H1 (cell line): ENCODE measurements around the gene KIAA0513. TPM values are rescaled to one million over a fixed set of nuclear protein-coding genes. Genes with fewer than 3 reads are reported as not detected.
A peak's percentile ranks its signal among the peaks of the same experiment; 100 is the strongest.

ENCODE experiments used
- CTCF ChIA-PET: fragments of 300-600 bp; sonication (Branson Sonifier 250); formaldehyde crosslinking; loops from one replicate; lab custom pipeline; 2021; ENCODE audit not compliant: partially characterized antibody; lab: Charles Lee
- POLR2A ChIA-PET: fragments of 300-600 bp; sonication (Branson Sonifier 250); formaldehyde crosslinking; loops from one replicate; lab custom pipeline; 2021; ENCODE audit warnings: inconsistent platforms; ENCODE audit not compliant: partially characterized antibody; lab: Charles Lee
- DNase-seq, 2 experiments: peaks; one replicate each; pipeline versions ENCODE4 v3.0.0 to v3.0.0-alpha.2; 2010 to 2022; ENCODE audit warnings: low spot score in 2 of 2, low read depth in 1 of 2, mixed read lengths in 1 of 2
- FAIRE-seq: peaks from 2 replicates; lab custom pipeline; 2011; peaks lifted over from hg19 to GRCh38; lab: Jason Lieb, UNC
- H2AFZ ChIP-seq: 2 replicates; pipeline ENCODE4 v1.8.1; 2012; ENCODE audit warnings: low read length, inconsistent platforms
- H2AK5ac ChIP-seq: 2 replicates; pipeline ENCODE4 v1.6.1; 2013; ENCODE audit warnings: low read depth, low read length
- H2BK120ac ChIP-seq: replicated peaks from 2 replicates; pipeline ENCODE3; 2013; ENCODE audit warnings: low read depth, low read length, inconsistent platforms
- H2BK12ac ChIP-seq: 2 replicates; pipeline ENCODE4 v1.6.1; 2013; ENCODE audit warnings: low read depth, low read length
- H2BK15ac ChIP-seq: 2 replicates; pipeline ENCODE4 v1.6.1; 2013; ENCODE audit warnings: low read length
- H2BK20ac ChIP-seq: 2 replicates; pipeline ENCODE4 v1.6.1; 2013; ENCODE audit warnings: low read length
- H2BK5ac ChIP-seq: 2 replicates; pipeline ENCODE4 v1.6.1; 2013; ENCODE audit warnings: low read depth, low read length
- H3K14ac ChIP-seq: 2 replicates; pipeline ENCODE4 v1.6.1; 2013; ENCODE audit warnings: inconsistent platforms; ENCODE audit not compliant: insufficient read length
- H3K18ac ChIP-seq: 2 replicates; pipeline ENCODE4 v1.6.1; 2013; ENCODE audit warnings: low read length; ENCODE audit errors: extremely low read depth
- H3K23ac ChIP-seq: 2 replicates; pipeline ENCODE4 v1.6.1; 2013; ENCODE audit warnings: inconsistent platforms; ENCODE audit not compliant: insufficient read length
- H3K23me2 ChIP-seq: 2 replicates; pipeline ENCODE4 v1.6.1; 2013; ENCODE audit warnings: low read depth, low read length
- H3K27ac ChIP-seq: 2 replicates; pipeline ENCODE4 v1.6.1; 2011; ENCODE audit warnings: low read depth, low read length, inconsistent platforms
- H3K27me3 ChIP-seq, 4 experiments: replicated peaks in 1 of 4; 1 replicate in 1 of 4; 2 replicates in 3 of 4; pipeline versions ENCODE4 v1.6.1 to v1.8.1; 2011 to 2013; ENCODE audit warnings: low read length in 3 of 4, mild to moderate bottlenecking in 3 of 4, inconsistent platforms in 2 of 4, mixed read lengths in 2 of 4, moderate library complexity in 1 of 4; ENCODE audit not compliant: control insufficient read depth in 3 of 4, insufficient read depth in 3 of 4; ENCODE audit errors: extremely low read depth in 1 of 4
- H3K36me3 ChIP-seq, 4 experiments: 2 replicates each; pipeline versions ENCODE4 v1.6.1 to v1.8.1; 2011 to 2013; ENCODE audit warnings: mild to moderate bottlenecking in 4 of 4, low read length in 3 of 4, moderate library complexity in 2 of 4, control low read depth in 1 of 4, inconsistent platforms in 1 of 4; ENCODE audit not compliant: insufficient read depth in 4 of 4, control insufficient read depth in 2 of 4
- H3K4ac ChIP-seq: replicated peaks from 2 replicates; pipeline ENCODE3; 2013; ENCODE audit warnings: low read length, low read depth, mixed read lengths, inconsistent platforms; ENCODE audit not compliant: insufficient read length
- H3K4me1 ChIP-seq, 4 experiments: replicated peaks in 1 of 4; 1 replicate in 1 of 4; 2 replicates in 3 of 4; pipeline versions ENCODE4 v1.6.1 to v1.8.1; 2011 to 2013; ENCODE audit warnings: low read length in 3 of 4, inconsistent platforms in 2 of 4, mixed read lengths in 1 of 4; ENCODE audit not compliant: insufficient read depth in 4 of 4, control insufficient read depth in 3 of 4
- H3K4me2 ChIP-seq, 2 experiments: 2 replicates each; pipeline versions ENCODE4 v1.6.1 to v1.8.1; 2011 to 2013; ENCODE audit warnings: low read depth in 2 of 2, low read length in 2 of 2, control low read depth in 1 of 2, inconsistent platforms in 1 of 2, mild to moderate bottlenecking in 1 of 2; ENCODE audit not compliant: insufficient read depth in 1 of 2
- H3K4me3 ChIP-seq, 4 experiments: fragments of 200-600, 300-600 bp in 1 of 4; sonication (generic), shearing (Covaris generic), sonication (Bioruptor Twin) in 1 of 4; 2 replicates each; pipeline versions ENCODE4 v1.5.1 to v1.8.1; 2011 to 2016; ENCODE audit warnings: low read length in 4 of 4, low read depth in 3 of 4, control low read depth in 2 of 4, inconsistent platforms in 2 of 4, mild to moderate bottlenecking in 2 of 4, mixed read lengths in 1 of 4, moderate library complexity in 1 of 4; ENCODE audit not compliant: insufficient read depth in 2 of 4; ENCODE audit errors: extremely low read depth in 1 of 4
- H3K56ac ChIP-seq: replicated peaks from 2 replicates; pipeline ENCODE3; 2013; ENCODE audit warnings: low read depth, mild to moderate bottlenecking, mixed read lengths, low read length, inconsistent platforms; ENCODE audit not compliant: insufficient read length
- H3K79me1 ChIP-seq: 2 replicates; pipeline ENCODE4 v1.6.1; 2013; ENCODE audit warnings: low read depth, low read length, control low read depth
- H3K79me2 ChIP-seq, 2 experiments: 2 replicates each; pipeline versions ENCODE4 v1.6.1 to v1.8.1; 2012 to 2013; ENCODE audit warnings: low read length in 2 of 2, mild to moderate bottlenecking in 2 of 2, inconsistent platforms in 1 of 2; ENCODE audit not compliant: insufficient read depth in 2 of 2, control insufficient read depth in 1 of 2
- H3K9ac ChIP-seq, 4 experiments: replicated peaks in 1 of 4; 1 replicate in 1 of 4; 2 replicates in 3 of 4; pipeline versions ENCODE4 v1.6.1 to v1.8.1; 2011 to 2013; ENCODE audit warnings: low read depth in 3 of 4, low read length in 3 of 4, control low read depth in 2 of 4, mild to moderate bottlenecking in 2 of 4, moderate library complexity in 2 of 4, inconsistent platforms in 1 of 4; ENCODE audit errors: extremely low read depth in 1 of 4
- H3K9me3 ChIP-seq, 2 experiments: 2 replicates each; pipeline versions ENCODE4 v1.6.1 to v1.8.1; 2012 to 2013; ENCODE audit warnings: mild to moderate bottlenecking in 2 of 2, moderate library complexity in 2 of 2, control low read depth in 1 of 2, inconsistent platforms in 1 of 2, low read depth in 1 of 2, low read length in 1 of 2, mixed read lengths in 1 of 2; ENCODE audit not compliant: insufficient read depth in 2 of 2
- H4K20me1 ChIP-seq, 2 experiments: replicated peaks in 1 of 2; 2 replicates each; pipeline versions ENCODE3 to v1.8.1; 2011 to 2013; ENCODE audit warnings: inconsistent platforms in 2 of 2, low read length in 2 of 2, mild to moderate bottlenecking in 1 of 2; ENCODE audit not compliant: insufficient read depth in 2 of 2, control insufficient read depth in 1 of 2
- H4K5ac ChIP-seq: 2 replicates; pipeline ENCODE4 v1.6.1; 2013; ENCODE audit warnings: low read length, low read depth, mixed read lengths, inconsistent platforms; ENCODE audit not compliant: insufficient read length
- H4K8ac ChIP-seq: 2 replicates; pipeline ENCODE4 v1.8.0; 2013; ENCODE audit warnings: mild to moderate bottlenecking, moderate library complexity, low read length, inconsistent platforms; ENCODE audit not compliant: insufficient read depth; ENCODE audit errors: extremely low read depth
- H4K91ac ChIP-seq: replicated peaks from 2 replicates; pipeline ENCODE3; 2013; ENCODE audit warnings: low read length, mixed read lengths, inconsistent platforms; ENCODE audit not compliant: insufficient read length
- CHD1 ChIP-seq: IDR thresholded peaks from 2 replicates; pipeline ENCODE4 v1.6.1; 2012; ENCODE audit warnings: low read depth, low read length, improper control_type of control experiment
- CTBP2 ChIP-seq: IDR thresholded peaks from 2 replicates; pipeline ENCODE4 v1.7.0; 2011; ENCODE audit warnings: borderline replicate concordance, mild to moderate bottlenecking, moderate library complexity, mixed read lengths, low read length; ENCODE audit not compliant: insufficient read depth, insufficient read length
- JUN ChIP-seq: IDR thresholded peaks from 2 replicates; pipeline ENCODE4 v1.6.1; 2011; ENCODE audit warnings: low read depth, mild to moderate bottlenecking, improper control_type of control experiment, low read length
- JUND ChIP-seq: IDR thresholded peaks from 2 replicates; pipeline ENCODE4 v1.6.1; 2011; ENCODE audit warnings: mild to moderate bottlenecking, improper control_type of control experiment, low read length
- KDM4A ChIP-seq: IDR thresholded peaks from one replicate; pipeline ENCODE4 v1.7.1; 2012; ENCODE audit warnings: low read depth, mild to moderate bottlenecking, moderate library complexity, low read length, inconsistent platforms; ENCODE audit not compliant: severe bottlenecking
- RAD21 ChIP-seq, 2 experiments: IDR thresholded peaks in 1 of 2; conservative IDR thresholded peaks in 1 of 2; 2 replicates each; pipeline ENCODE4 v1.6.1; 2011; ENCODE audit warnings: low read depth in 2 of 2, low read length in 2 of 2, improper control_type of control experiment in 1 of 2, inconsistent platforms in 1 of 2, mild to moderate bottlenecking in 1 of 2, moderate library complexity in 1 of 2
- SIRT6 ChIP-seq: IDR thresholded peaks from one replicate; pipeline ENCODE4 v1.7.1; 2012; ENCODE audit warnings: low read length, inconsistent platforms
- SP2 ChIP-seq: IDR thresholded peaks from 2 replicates; pipeline ENCODE4 v1.6.1; 2012; ENCODE audit warnings: mild to moderate bottlenecking, low read length, inconsistent platforms
- SP4 ChIP-seq: IDR thresholded peaks from 2 replicates; pipeline ENCODE4 v1.6.1; 2012; ENCODE audit warnings: low read length, inconsistent platforms
- WGBS, 2 experiments: shearing (Covaris generic) in 1 of 2; methylation state at CpG; one replicate each; pipeline versions ENCODE4 v1.1.6 to v1.1.7; 2013 to 2015; ENCODE audit warnings: low lambda C conversion rate in 2 of 2, mixed read lengths in 2 of 2, inconsistent platforms in 1 of 2, low coverage in 1 of 2, missing lambda C conversion rate in 1 of 2; ENCODE audit not compliant: insufficient replicate concordance in 2 of 2, insufficient coverage in 1 of 2, insufficient read length in 1 of 2; ENCODE audit errors: extremely low coverage in 1 of 2, missing lambda C conversion rate in 1 of 2; 5-methylcytosine and 5-hydroxymethylcytosine counted together
- polyA plus RNA-seq, 7 experiments: library from polyadenylated mRNA; depleted of rRNA in 3 of 7; stranded (reverse) in 5 of 7; unstranded in 2 of 7; fragments of >200 nt in 5 of 7; fragments of 200-250 nt in 2 of 7; gene quantifications; 1 replicate in 5 of 7; 2 replicates in 1 of 7; 4 replicates in 1 of 7; pipeline versions ENCODE4 v1.2.1 to v1.2.3, GENCODE V29; 2011 to 2013; ENCODE audit warnings: missing spikeins in 2 of 7, mixed read lengths in 2 of 7
- total RNA-seq: library from RNA; stranded (reverse); fragmentation: NEBNext Ultra II Directional; extraction: Animal tissue kit (Norgen Biotek cat#: 25700); gene quantifications from 2 replicates; pipeline ENCODE4 v1.2.1, GENCODE V29; 2021
- TF ChIP-seq, protein P1 (sequence below): IDR thresholded peaks from 2 replicates; pipeline ENCODE4 v1.6.1; 2011; ENCODE audit warnings: low read depth, mild to moderate bottlenecking, low read length; ENCODE audit not compliant: insufficient read depth

Gene KIAA0513
- total and polyA plus RNA-seq, 2 of the 8 experiments (the other 6 are each of a cell fraction or from before 2014, with no cell fraction given) = 2.1 to 6.1 TPM

DNA sequence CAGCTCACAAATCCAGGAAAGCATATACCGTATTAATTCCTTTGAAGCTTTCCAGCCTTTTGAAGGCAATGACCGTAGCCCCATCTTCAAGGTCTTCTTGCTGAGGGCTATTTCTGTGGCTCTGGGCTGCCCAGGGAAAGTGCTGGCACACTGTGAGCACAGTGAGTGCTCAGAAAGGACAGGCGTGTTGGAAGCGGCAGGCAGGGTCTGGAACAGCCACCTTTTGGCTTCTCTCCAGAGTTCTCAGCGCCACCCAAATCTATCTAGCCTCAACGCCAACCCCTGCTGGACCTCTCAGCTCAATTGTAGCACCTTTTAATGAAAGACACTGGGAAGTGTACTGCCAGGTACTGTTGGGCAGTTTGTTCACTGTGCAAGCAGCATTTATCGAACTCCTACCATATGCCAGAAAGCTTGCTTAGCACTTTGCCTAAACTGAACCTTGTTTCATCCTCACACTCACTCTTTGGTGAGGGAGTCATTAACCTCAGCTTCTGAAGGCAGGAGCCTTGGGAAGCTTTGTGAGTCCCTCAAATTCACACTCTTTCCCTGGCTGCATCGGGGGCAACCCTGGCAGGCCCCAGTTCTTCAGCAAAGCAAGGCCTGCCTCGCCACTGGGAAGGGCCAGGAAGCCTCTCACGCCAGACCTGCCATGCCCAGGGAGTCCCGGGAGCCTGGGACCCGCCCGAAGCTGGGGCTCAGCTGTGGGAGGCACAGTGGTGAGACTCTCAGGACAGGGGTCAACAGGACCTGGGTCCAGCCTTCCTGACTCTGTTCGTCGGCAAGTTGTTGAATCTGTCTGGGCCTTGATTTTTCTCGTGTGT lies 98.2 kb downstream of the KIAA0513 start:
- Histone ChIP-seq H3K23me2 (no peaks in the 10 kb centered on the region), H3K56ac (no peak overlapping the region), H3K4ac (peak overlapping the region; percentile 44), H3K14ac (no peak overlapping the region), H2BK15ac (peak overlapping the region; percentile 95; the same call in 1 of the 2 replicates), H4K20me1 (no peaks in the 10 kb centered on the region), H2AK5ac (peak overlapping the region; percentile 40; the same call in 1 of the 2 replicates), H3K36me3 (no peaks in the 10 kb centered on the region), H3K79me1 (no peaks in the 10 kb centered on the region), H3K9me3 (peaks cover 0 to 3% of the 10 kb centered on the region in 2 experiments; a peak in 2 of 4 replicates), H3K4me1 (peaks cover 4 to 29% (median 12%) of the 10 kb centered on the region in 4 experiments), H3K27ac (no peak overlapping the region), H4K91ac (peak overlapping the region; percentile 70), H4K8ac (no peak overlapping the region; the same call in 1 of the 2 replicates), H2BK12ac (peak overlapping the region; percentile 90; the same call in 1 of the 2 replicates), H3K4me3 (no peak overlapping the region), H3K4me2 (no peak overlapping the region), H2BK20ac (peak overlapping the region; percentile 3), H3K27me3 (no peaks in the 10 kb centered on the region; a peak in 1 of 7 replicates), H3K79me2 (no peaks in the 10 kb centered on the region), H3K9ac (no peak overlapping the region), H3K23ac (no peak overlapping the region), H4K5ac (no peak overlapping the region), H2BK5ac (peak overlapping the region; percentile 27; the same call in 1 of the 2 replicates), H3K18ac (peak overlapping the region; percentile 51), H2BK120ac (peak overlapping the region; percentile 50), H2AFZ (no peak overlapping the region)
- POLR2A ChIA-PET = interaction anchor here (1.3 to 1.6 kb wide), 2 partner anchors 9 to 202 kb away, joined by 3 read pairs; no protein-coding TSS in a partner anchor
- no peak for TF ChIP-seq CHD1
- no peak for TF ChIP-seq SIRT6
- no peak for TF ChIP-seq KDM4A
- TF ChIP-seq JUN = no peak
- TF ChIP-seq CTBP2 = no peak
- no peak for TF ChIP-seq JUND
- TF ChIP-seq, protein P1, sequence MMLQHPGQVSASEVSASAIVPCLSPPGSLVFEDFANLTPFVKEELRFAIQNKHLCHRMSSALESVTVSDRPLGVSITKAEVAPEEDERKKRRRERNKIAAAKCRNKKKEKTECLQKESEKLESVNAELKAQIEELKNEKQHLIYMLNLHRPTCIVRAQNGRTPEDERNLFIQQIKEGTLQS = no peak
- TF ChIP-seq SP4 = no peak
- TF ChIP-seq SP2 = no peak
- no peak for TF ChIP-seq RAD21 (IDR thresholded peaks at IDR 0.05 in 1 of 2, conservative IDR thresholded peaks at IDR 0.05 in 1 of 2; ENCODE audit: low read depth in 2 of 2, low read length in 2 of 2)
- WGBS, 2 experiments = 87% methylated on average over 16 of the region's 16 CpGs; no CpG with 5 or more reads in 1 of the 2 experiments
- CTCF ChIA-PET = interaction anchor here (0.6 to 5.6 kb wide), 14 partner anchors 10 to 453 kb away, joined by 3 to 31 read pairs (median 4); partner anchors contain the start of gene CIBAR2
- FAIRE-seq = no peak
- DNase-seq = no peak
